GM18867 (cell line): ENCODE data around the gene ZFYVE16.
A peak's percentile ranks its signal among the peaks of the same experiment; 100 is the strongest.
"Not testable (repeated sequence)": the region's sequence is repeated elsewhere in the genome, so short reads cannot be mapped to it uniquely, and the experiment has no call there.

Experiments
- ATAC-seq: cut with Tn5 transposase; IDR thresholded peaks from one replicate; pipeline ENCODE4 v1.9.1; 2021; ENCODE audit warnings: mild to moderate bottlenecking, moderate library complexity; ENCODE audit not compliant: unreplicated experiment

ZFYVE16 gene

DNA sequence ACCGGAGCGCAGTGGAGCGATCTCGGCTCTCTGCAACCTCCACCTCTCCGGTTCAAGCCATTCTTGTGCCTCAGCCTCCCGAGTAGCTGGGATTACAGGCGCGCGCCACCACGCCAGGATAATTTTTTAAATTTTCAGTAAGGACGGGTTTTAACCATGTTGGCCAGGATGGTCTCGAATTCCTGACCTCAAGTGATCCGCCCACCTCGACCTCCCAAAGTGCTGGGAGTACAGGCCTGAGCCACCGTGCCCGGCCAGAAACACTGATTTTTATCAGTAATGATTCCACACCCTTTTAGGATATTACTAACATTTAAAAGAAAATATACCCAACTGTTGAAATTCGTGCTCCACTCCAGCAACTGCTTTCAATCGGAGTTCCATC lies 79.6 kb downstream of the ZFYVE16 start:
- no peak for ATAC-seq

DNA sequence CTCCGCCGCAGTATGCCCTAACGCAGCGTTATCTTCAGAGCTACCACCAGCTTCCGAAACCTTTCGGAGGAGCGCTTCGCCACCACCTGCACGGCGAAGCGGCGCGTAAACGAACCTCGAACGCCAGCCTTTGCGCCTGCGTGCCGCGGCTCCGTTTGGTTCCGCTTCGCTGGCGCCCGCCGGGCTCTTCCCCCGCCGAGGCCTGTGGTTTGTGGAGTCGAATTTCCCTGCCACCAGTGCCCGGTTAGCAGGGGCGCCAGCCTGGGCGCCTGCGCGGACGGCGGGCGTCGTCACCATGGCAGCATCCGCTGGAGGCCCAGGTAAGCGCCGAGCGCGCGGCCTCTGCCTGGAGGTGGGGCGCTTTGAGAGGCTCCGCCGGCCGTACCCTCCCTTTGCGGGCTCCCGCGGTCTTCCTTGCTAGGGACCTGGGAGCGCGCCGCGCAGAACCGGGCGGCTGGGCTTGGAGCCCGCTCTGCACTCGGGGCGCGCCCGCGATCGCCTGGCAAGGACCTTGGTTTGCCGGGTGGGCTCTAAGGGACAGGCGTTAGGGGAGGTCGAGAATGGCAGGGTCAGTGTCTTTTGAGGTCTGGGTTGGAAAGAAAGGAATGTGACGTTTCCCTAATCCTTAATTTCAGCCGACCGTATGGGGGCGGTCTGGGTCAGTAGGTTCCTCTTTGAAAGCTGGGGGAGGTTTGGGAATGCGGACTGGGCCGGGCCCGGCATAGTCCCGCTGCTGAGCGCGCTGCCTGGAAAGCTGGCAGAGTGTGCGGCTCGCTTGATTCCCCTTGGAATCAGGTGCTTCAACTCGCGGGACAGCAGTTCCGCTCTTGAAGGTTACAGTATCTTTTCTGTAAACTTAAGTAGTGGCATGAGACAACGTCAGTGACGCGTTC lies 80.2 kb downstream of the ZFYVE16 start, which contains the start of gene FAM151B:
Gene FAM151B, plus strand, starts transcription at position 272 of the 893 bp plus-strand sequence. Its CDS starts 24 bp downstream, at position 296.
- peak; percentile 96 for ATAC-seq

DNA sequence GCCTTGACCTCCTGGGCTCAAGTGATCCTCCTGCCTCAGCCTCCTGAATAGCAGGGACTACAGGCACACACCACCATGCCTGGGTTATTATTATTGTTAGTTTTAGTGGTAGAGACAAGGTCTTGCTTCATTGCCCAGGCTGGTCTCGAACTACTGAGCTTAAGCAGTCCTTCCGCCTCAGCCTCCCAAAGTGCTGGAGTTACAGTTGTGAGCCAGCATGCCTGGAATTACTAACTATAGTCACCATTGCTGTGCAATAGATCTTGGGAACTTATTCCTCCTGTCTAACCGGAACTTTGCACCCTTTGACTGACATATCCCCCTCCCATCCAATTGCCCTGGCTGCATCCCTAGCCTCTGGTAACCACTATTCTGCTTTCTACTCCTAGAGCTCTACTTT lies 83.4 kb downstream of the ZFYVE16 start:
- no peak for ATAC-seq

DNA sequence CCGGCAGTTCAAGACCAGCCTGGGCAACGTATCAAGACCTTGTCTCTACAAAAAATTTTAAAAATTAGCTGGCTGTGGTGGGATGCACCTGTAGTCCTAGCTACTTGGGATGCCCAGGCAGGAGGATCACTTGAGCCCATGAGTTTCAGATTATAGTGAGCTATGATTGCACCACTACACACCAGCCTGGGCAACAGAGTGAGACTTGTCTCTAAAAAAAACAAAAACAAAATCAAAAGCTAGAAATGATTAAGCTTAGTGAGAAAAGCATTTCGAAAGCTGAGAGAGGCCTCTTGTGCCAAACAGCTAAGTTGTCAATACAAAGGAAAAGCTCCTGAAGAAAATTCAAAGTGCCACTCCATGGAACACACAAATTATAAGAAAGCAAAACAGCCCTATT lies 84.9 kb downstream of the ZFYVE16 start:
- no peak for ATAC-seq

DNA sequence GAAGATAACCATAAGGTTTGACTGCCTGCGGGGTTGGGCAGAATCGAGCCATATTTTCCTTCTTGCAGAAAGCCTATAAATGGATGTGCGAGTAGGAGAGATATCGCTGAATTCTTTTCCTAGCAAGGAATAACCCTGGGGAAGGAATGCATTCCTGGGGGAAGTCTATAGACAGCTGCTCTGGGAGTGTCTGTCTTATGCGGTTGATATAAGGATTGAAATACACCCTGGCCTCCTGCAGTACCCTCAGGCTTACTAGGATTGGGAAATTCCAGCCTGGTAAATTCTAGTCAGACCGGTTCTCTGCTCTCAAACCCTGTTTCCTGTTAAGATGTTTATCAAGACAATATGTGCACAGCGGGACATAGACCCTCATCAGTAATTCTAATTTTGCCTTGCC lies 85.6 kb downstream of the ZFYVE16 start:
- not testable (repeated sequence) for ATAC-seq

DNA sequence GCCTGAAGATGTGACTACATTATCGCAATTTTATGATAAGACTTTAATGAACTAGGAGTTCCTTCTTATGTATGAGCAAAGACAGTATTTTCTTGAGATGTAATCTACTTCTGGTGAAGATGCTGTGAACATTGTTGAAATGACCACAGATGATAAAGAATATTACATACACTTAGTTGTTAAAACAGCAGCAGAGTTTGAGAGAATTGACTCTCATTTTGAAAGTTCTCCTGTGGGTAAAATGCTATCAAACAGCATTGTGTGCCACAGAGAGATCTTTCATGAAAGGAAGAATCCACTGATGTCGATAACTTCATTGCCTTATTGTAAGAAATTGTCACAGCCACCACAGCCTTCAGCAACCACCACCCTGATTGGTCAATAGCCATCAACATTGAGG lies 88.0 kb downstream of the ZFYVE16 start:
- no peak for ATAC-seq

DNA sequence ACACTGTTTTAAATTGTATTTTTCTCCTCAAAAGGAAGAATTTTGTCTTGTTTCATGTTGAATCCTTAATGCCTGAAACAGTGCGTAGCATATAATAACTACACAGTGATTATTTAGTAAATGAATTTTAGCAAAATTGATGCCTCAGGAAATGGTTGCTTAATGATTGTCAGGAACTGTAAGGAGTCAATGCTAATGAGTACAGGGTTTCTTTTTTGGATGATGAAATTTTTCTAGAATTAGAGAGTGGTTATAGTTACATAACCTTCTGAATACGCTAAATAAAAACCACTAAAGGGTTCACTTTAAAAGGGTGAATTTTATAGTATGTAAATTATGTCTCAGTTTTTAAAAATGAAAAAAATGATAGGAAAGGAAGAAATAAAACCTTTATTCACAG lies 94.9 kb downstream of the ZFYVE16 start:
- ATAC-seq: no peak

DNA sequence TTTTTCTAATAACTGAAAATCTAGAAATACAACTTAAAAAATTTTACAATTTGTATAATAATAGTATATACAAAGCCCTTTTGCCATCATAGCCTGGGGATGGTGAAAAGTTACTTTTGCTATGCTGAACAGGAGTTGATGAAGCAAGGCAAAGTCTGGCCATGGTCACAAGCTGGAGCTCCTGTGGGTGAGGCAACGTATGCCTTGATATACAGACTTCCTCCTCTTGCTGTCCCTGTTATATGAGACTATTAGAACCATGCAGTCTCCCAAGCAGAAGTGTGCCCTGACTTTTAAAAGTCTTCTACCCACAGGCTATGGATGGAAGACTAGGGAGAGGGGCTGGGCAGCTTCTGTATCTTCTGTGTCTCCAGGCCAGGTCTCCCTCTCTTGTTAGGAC lies 95.8 kb downstream of the ZFYVE16 start:
- ATAC-seq: no peak

DNA sequence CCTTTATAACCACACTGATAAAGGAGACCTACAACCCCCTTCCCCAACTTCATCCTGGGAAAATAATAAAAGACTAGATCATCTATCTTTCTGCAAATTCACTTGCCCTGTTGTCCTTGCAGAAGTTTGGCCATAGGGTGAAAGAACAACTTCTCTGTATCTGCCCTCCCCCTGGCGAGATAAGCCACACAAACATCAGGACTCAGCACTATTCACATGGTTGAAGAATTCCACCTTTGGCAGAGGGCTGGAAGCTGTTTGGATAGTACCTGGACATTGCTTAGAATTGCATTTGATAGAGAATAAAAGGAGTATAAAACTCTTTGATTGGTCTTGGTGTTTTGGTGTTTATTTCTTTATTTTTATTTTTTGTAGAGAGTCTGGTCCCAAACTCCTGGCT lies 97.0 kb downstream of the ZFYVE16 start:
- no peak for ATAC-seq

DNA sequence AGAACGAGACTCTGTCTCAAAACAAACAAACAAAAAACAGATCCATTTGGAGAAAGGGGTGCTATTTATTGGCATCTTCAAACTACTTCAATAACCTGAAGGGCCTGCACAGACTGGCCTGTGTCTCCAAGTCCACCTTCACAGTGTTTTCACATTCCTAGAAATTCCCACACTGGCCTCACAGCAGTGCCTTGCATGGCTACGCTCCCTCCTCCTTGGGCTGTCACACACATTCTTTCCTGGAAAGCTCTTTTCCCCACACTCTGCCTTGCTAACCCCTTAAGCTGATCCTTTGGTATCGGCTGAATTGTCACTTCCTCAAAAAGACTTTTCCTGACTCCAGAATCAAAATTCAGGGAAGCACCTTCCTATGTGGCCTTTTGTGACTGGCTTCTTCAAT lies 99.8 kb downstream of the ZFYVE16 start:
- no peak for ATAC-seq

DNA sequence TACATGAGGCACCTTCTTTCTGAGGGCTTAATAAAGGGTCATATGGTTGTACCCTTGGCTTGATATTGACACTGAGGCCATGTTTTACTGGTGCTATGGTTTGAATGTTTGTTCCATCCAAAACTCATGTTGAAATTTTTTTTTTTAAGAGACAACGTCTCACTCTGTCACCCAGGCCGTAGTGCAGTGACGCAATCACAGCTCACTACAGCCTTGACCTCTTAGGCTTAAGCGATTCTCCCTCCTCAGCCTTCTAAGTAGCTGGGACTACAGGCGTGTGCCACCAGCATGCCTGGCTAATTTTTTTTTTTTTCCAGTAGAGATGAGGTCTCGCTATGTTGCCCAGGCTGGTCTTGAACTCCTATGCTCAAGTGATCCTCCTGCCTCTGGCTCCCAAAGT lies 101.0 kb downstream of the ZFYVE16 start:
- no peak for ATAC-seq

DNA sequence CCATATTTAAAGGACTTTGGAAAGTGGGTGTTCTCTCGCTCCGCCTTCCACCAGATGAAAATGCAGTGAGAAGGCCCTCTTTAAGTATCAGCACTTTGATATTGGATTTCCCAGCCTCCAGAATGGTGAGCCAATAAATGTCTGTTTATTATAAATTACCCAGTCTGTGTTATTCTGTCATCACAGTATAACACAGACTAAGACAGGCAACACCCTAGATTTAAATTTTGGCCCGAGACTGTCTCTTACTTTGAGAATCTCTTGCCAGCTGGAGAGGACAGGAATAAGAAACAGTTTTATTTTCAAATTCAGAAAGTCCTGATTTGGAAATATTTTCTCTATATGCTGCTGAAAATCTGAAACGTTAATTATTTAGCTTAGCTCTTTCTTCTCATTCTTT lies 101.5 kb downstream of the ZFYVE16 start:
- no peak for ATAC-seq

DNA sequence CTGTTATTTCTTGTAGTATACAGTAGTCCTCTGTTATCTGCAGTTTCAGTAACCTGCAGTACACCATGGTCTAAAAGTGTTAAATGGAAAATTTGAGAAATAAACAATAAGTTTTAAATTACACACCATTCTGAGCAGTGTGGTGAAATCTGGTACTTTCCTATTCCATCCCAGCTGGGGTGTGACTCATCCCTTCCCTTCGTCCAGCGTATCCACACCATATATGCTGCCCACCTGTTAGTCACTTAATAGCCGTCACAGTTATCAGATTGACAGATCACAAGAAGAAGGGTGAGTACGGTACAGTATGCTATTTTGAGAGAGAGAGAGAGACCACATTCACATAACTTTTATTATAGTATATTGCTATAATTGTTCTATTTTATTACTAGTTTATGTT lies 109.0 kb downstream of the ZFYVE16 start:
- ATAC-seq: no peak
